B cell (primary cell): ENCODE measurements around the gene BRWD1. TPM values are rescaled to one million over a fixed set of nuclear protein-coding genes. Genes with fewer than 3 reads are reported as not detected.

Experiments used
- ATAC-seq: fragments of 200-7000 bp; cut with Tn5 transposase; one replicate; pipeline ENCODE4 v1.10.0; 2021; ENCODE audit warnings: low read depth, mild to moderate bottlenecking, moderate number of reproducible peaks, moderate library complexity
- CTCF ChIA-PET: fragments of 350-600 bp; sonication (Branson Sonifier 250); formaldehyde crosslinking; loops from one replicate; lab custom pipeline; 2021; ENCODE audit warnings: antibody characterized with exemption, inconsistent platforms; lab: Charles Lee
- POLR2A ChIA-PET: fragments of 350-600 bp; sonication (Branson Sonifier 250); formaldehyde crosslinking; loops from one replicate; lab custom pipeline; 2021; ENCODE audit warnings: antibody characterized with exemption; lab: Charles Lee
- DNase-seq: peaks from one replicate; pipeline ENCODE4 v3.0.0; 2013
- H2AFZ ChIP-seq: 2 replicates; pipeline ENCODE4 v1.6.1; 2012; ENCODE audit warnings: mild to moderate bottlenecking, low read depth, low read length; ENCODE audit not compliant: insufficient read depth, poor library complexity, severe bottlenecking
- H3K27ac ChIP-seq, 2 donors: 1 replicate in 1 of 2; 2 replicates in 1 of 2; pipeline ENCODE4 v1.5.1; 2012 to 2013; ENCODE audit warnings: low read length in 2 of 2, mild to moderate bottlenecking in 2 of 2, moderate library complexity in 1 of 2
- H3K27me3 ChIP-seq, 4 experiments: fragments of 200-600 bp in 1 of 4; sonication (generic) in 1 of 4; replicated peaks in 1 of 4; 1 replicate in 2 of 4; 2 replicates in 2 of 4; pipeline versions ENCODE4 v1.6.1 to v1.7.0; 2013 to 2016; ENCODE audit warnings: low read length in 3 of 4, mild to moderate bottlenecking in 2 of 4, mixed read lengths in 1 of 4, moderate library complexity in 1 of 4; ENCODE audit not compliant: insufficient read depth in 4 of 4, control insufficient read depth in 3 of 4; ENCODE audit errors: control extremely low read depth in 1 of 4
- H3K36me3 ChIP-seq, 2 experiments: replicated peaks in 1 of 2; 1 replicate in 1 of 2; 2 replicates in 1 of 2; pipeline versions ENCODE4 v1.6.1 to v1.7.1; 2013; ENCODE audit warnings: low read length in 1 of 2; ENCODE audit not compliant: insufficient read depth in 2 of 2, control insufficient read depth in 1 of 2; ENCODE audit errors: control extremely low read depth in 1 of 2, extremely low read depth in 1 of 2
- H3K4me1 ChIP-seq, 2 donors: fragments of 200-600 bp in 1 of 2; sonication (generic) in 1 of 2; 1 replicate in 1 of 2; 2 replicates in 1 of 2; pipeline versions ENCODE4 v1.5.1 to v1.6.1; 2013 to 2017; ENCODE audit warnings: low read length in 2 of 2; ENCODE audit not compliant: control insufficient read depth in 2 of 2, insufficient read depth in 2 of 2
- H3K4me2 ChIP-seq: replicated peaks from 2 replicates; pipeline ENCODE3; 2012; ENCODE audit warnings: mild to moderate bottlenecking, low read depth, low read length; ENCODE audit not compliant: poor library complexity, severe bottlenecking
- H3K4me3 ChIP-seq, 5 experiments: fragments of 200-600 bp in 1 of 5; sonication (generic) in 1 of 5; 1 replicate in 3 of 5; 2 replicates in 2 of 5; pipeline versions ENCODE4 v1.5.1 to v1.7.0; 2011 to 2016; ENCODE audit warnings: low read length in 4 of 5, mild to moderate bottlenecking in 4 of 5, low read depth in 2 of 5, control low read depth in 1 of 5, moderate library complexity in 1 of 5; ENCODE audit not compliant: insufficient read depth in 1 of 5; ENCODE audit errors: control extremely low read depth in 1 of 5, extremely low read depth in 1 of 5
- H3K79me2 ChIP-seq: fragments of 200-600 bp; sonication (generic); one replicate; pipeline ENCODE4 v1.6.0; 2016; ENCODE audit warnings: low read length; ENCODE audit not compliant: control insufficient read depth, insufficient read depth
- H3K9ac ChIP-seq: fragments of 200-600 bp; sonication (generic); 2 replicates; pipeline ENCODE4 v1.6.1; 2017; ENCODE audit warnings: mild to moderate bottlenecking, low read length, moderate library complexity
- H3K9me3 ChIP-seq, 3 donors: one replicate each; pipeline versions ENCODE4 v1.6.1 to v1.7.1; 2013; ENCODE audit warnings: low read length in 2 of 3; ENCODE audit not compliant: control insufficient read depth in 2 of 3, insufficient read depth in 1 of 3; ENCODE audit errors: control extremely low read depth in 1 of 3
- H4K20me1 ChIP-seq: 2 replicates; pipeline ENCODE4 v1.6.0; 2012; ENCODE audit warnings: mild to moderate bottlenecking, low read length; ENCODE audit not compliant: insufficient read depth, control insufficient read depth, poor library complexity, severe bottlenecking
- H3K27ac Mint-ChIP-seq: one replicate; pipeline ENCODE4 v1.8.0; 2021; ENCODE audit warnings: mixed read lengths
- H3K27me3 Mint-ChIP-seq: one replicate; pipeline ENCODE4 v1.8.0; 2021; ENCODE audit warnings: mixed read lengths
- H3K4me1 Mint-ChIP-seq: one replicate; pipeline ENCODE4 v1.8.0; 2021; ENCODE audit warnings: mixed read lengths
- H3K4me3 Mint-ChIP-seq: one replicate; pipeline ENCODE4 v1.8.0; 2021; ENCODE audit warnings: mixed read lengths
- H3K9me3 Mint-ChIP-seq: one replicate; pipeline ENCODE4 v1.8.0; 2022; ENCODE audit warnings: mixed read lengths; ENCODE audit not compliant: insufficient read depth
- EZH2 ChIP-seq: IDR thresholded peaks from 2 replicates; pipeline ENCODE4 v1.6.1; 2012; ENCODE audit warnings: borderline replicate concordance, low read depth, mild to moderate bottlenecking, moderate library complexity, low read length; ENCODE audit not compliant: insufficient read depth, poor library complexity, severe bottlenecking
- WGBS: methylation state at CpG from one replicate; pipeline ENCODE4 v1.1.5; 2013; ENCODE audit warnings: missing lambda C conversion rate; ENCODE audit not compliant: insufficient coverage; 5-methylcytosine and 5-hydroxymethylcytosine counted together
- intact Hi-C: fragments of 100-400 bp; cut with micrococcal nuclease; formaldehyde crosslinking; loops from one replicate; pipeline ENCODE4 v1.10.0; 2022
- polyA plus RNA-seq: library from polyadenylated mRNA; depleted of rRNA; stranded (reverse); fragments of >200 nt; gene quantifications from 2 replicates; pipeline ENCODE4 v1.2.3, GENCODE V29; 2012
- total RNA-seq, 2 donors: library from RNA; stranded (reverse); fragments of 120-200 nt in 1 of 2; gene quantifications; 1 replicate in 1 of 2; 2 replicates in 1 of 2; pipeline versions ENCODE4 v1.2.3 to v1.2.4, GENCODE V29; 2013 to 2022
- TF ChIP-seq, protein P1 (sequence below): fragments of 200-600 bp; IDR thresholded peaks from one replicate; pipeline ENCODE4 v1.8.0; 2022; ENCODE audit warnings: antibody characterized with exemption, mild to moderate bottlenecking

Gene BRWD1
- total and polyA plus RNA-seq, 2 donors (not counting 1 experiment from before 2014, with no cell fraction given): 9.4 to 93.9 TPM

DNA sequence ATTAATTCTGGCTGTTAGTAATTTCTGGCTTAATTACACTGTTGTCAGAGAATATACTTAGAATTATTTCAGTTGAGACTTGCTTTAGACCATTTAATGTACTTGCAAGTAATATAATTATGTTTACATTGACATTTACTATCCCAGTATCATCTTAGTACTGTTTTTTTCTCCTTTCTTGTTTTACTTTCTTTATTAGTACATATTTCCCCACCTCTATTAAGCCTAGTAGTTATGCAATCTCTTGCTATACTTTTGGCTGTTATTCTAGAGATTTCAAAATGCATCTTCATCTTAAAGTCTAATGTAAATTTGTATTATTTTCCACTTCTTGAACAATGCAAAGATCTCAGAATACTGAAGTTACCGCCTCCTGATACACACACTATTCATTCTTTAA, 24.4 kb downstream of the BRWD1 start:
- no peak overlapping the region for H3K4me3 Mint-ChIP-seq
- peaks cover 3% of the 10 kb centered on the region for H3K4me1 Mint-ChIP-seq
- H3K27me3 Mint-ChIP-seq: no peaks in the 10 kb centered on the region
- CTCF ChIA-PET: no interaction called here
- Histone ChIP-seq H3K9me3 (peaks cover 0 to 5% (median 0%) of the 10 kb centered on the region in 3 donors), H3K27me3 (no peaks in the 10 kb centered on the region), H3K9ac (no peak overlapping the region), H3K36me3 (peaks cover 4 to 68% of the 10 kb centered on the region in 2 experiments), H2AFZ (no peak overlapping the region), H3K4me1 (no peaks in the 10 kb centered on the region), H3K79me2 (peaks cover 9% of the 10 kb centered on the region), H3K4me3 (no peak overlapping the region), H4K20me1 (peaks cover 13% of the 10 kb centered on the region), H3K27ac (no peak overlapping the region), H3K4me2 (no peak overlapping the region)
- 100% methylated on average over 1 of the region's 1 CpG for WGBS
- no peak for DNase-seq
- no peaks in the 10 kb centered on the region for H3K9me3 Mint-ChIP-seq
- H3K27ac Mint-ChIP-seq: no peak overlapping the region
- intact Hi-C loops: no loop called here
- POLR2A ChIA-PET: no interaction called here
- no peak for ATAC-seq
- TF ChIP-seq, protein P1, sequence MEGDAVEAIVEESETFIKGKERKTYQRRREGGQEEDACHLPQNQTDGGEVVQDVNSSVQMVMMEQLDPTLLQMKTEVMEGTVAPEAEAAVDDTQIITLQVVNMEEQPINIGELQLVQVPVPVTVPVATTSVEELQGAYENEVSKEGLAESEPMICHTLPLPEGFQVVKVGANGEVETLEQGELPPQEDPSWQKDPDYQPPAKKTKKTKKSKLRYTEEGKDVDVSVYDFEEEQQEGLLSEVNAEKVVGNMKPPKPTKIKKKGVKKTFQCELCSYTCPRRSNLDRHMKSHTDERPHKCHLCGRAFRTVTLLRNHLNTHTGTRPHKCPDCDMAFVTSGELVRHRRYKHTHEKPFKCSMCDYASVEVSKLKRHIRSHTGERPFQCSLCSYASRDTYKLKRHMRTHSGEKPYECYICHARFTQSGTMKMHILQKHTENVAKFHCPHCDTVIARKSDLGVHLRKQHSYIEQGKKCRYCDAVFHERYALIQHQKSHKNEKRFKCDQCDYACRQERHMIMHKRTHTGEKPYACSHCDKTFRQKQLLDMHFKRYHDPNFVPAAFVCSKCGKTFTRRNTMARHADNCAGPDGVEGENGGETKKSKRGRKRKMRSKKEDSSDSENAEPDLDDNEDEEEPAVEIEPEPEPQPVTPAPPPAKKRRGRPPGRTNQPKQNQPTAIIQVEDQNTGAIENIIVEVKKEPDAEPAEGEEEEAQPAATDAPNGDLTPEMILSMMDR: no peak
- TF ChIP-seq EZH2: no peak

DNA sequence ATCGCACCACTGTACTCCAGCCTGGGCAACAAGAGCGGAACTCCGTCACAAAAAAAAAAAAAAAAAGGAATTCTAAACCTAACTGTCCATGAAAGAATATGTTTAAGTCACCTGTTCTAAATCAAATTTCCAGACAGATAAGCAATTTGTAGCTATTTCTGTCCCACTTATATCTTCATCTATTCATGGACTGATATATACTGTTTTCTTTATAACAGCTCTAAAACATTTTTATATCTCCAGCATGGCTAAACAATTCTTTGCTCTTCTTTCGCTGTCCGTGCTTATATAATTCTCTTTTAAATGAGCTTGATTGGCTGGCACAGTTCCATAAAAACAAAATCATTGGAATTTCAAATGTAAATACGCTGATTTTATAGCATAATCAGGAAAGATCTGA, 30.5 kb downstream of the BRWD1 start:
- Histone ChIP-seq H3K9ac (no peak overlapping the region), H3K4me1 (no peaks in the 10 kb centered on the region), H3K27me3 (no peaks in the 10 kb centered on the region), H4K20me1 (peaks cover 6% of the 10 kb centered on the region), H3K27ac (no peak overlapping the region), H3K4me3 (no peak overlapping the region), H3K4me2 (no peak overlapping the region), H3K9me3 (no peaks in the 10 kb centered on the region), H3K36me3 (peaks cover 4 to 29% of the 10 kb centered on the region in 2 experiments), H3K79me2 (no peaks in the 10 kb centered on the region), H2AFZ (no peak overlapping the region)
- Mint-ChIP-seq H3K9me3 (no peaks in the 10 kb centered on the region), H3K27me3 (no peaks in the 10 kb centered on the region), H3K4me1 (peaks cover 3% of the 10 kb centered on the region), H3K4me3 (no peak overlapping the region), H3K27ac (no peak overlapping the region)
- no peak for DNase-seq
- ChIA-PET CTCF (no interaction called here), POLR2A (interaction anchor here (0.7 kb wide), 1 partner anchor 65 kb away, joined by 8 read pairs; no protein-coding TSS in a partner anchor)
- no peak for ATAC-seq
- TF ChIP-seq EZH2: no peak
- TF ChIP-seq, protein P1: no peak
- intact Hi-C loops: no loop called here
- WGBS: no CpG with 5 or more reads among the region's 6 CpGs
